Measurements from ENCODE around the gene PGAM5. TPM values are rescaled to one million over a fixed set of nuclear protein-coding genes. Genes with fewer than 3 reads are reported as not detected.

The PGAM5 gene
- total and polyA plus RNA-seq, 2 experiments from 2014 or later, result 10.2 to 28.7 TPM

GRCh38 chr12:132695431-132695830, 15.2 kb upstream of the PGAM5 start:
- Histone ChIP-seq H3K9ac (no peak overlapping the region), H3K4me2 (ENCODE audit: unreplicated experiment) (no peak overlapping the region), H3K9me3 (ENCODE audit: low read depth) (no peaks in the 10 kb centered on the region), H4K20me1 (ENCODE audit: insufficient read depth) (no peaks in the 10 kb centered on the region), H2AFZ (no peak overlapping the region), H3F3A (ENCODE audit: insufficient read depth) (peaks cover 2% of the 10 kb centered on the region; the same call in 1 of the 2 replicates), H3K36me3 (ENCODE audit: low read depth) (no peaks in the 10 kb centered on the region), H3K4me3 (no peak overlapping the region), H3K4me1 (ENCODE audit: insufficient read depth) (no peaks in the 10 kb centered on the region), H3K9me2 (ENCODE audit: insufficient read depth) (no peaks in the 10 kb centered on the region), H3K79me2 (ENCODE audit: insufficient read depth) (no peaks in the 10 kb centered on the region), H3K27ac (no peak overlapping the region), H3K27me3 (replicated peaks; ENCODE audit: insufficient read depth) (no peaks in the 10 kb centered on the region)
- WGBS, 2 experiments (ENCODE audit: low coverage in 1 of 2, low lambda C conversion rate in 2 of 2, missing lambda C conversion rate in 2 of 2), result 96 to 98% methylated on average over 12 of the region's 12 CpGs
- TF ChIP-seq EZH2 (IDR thresholded peaks at IDR 0.05; ENCODE audit: insufficient read depth, poor library complexity, severe bottlenecking), result no peak
- no peak for TF ChIP-seq EZH2phosphoT487 (IDR thresholded peaks at IDR 0.05; ENCODE audit: insufficient read depth, low read depth)
- in situ Hi-C loops (cut with MboI), result no loop called here
- no peak for DNase-seq

- H4K20me1 ChIP-seq (ENCODE audit: insufficient read depth), result no peaks in the 10 kb centered on the region
- TF ChIP-seq EZH2 (IDR thresholded peaks at IDR 0.05; ENCODE audit: insufficient read depth, poor library complexity, severe bottlenecking) (no peak), EZH2phosphoT487 (IDR thresholded peaks at IDR 0.05; ENCODE audit: insufficient read depth, low read depth) (no peak)
- H3K9me2 ChIP-seq (ENCODE audit: insufficient read depth), result no peaks in the 10 kb centered on the region
- H3K4me3 ChIP-seq, result no peak overlapping the region
- H3F3A ChIP-seq (ENCODE audit: insufficient read depth), result peaks cover 4% of the 10 kb centered on the region; the same call in 1 of the 2 replicates
- H3K27ac ChIP-seq, result no peak overlapping the region
- no peak overlapping the region for H2AFZ ChIP-seq
- no peak overlapping the region for H3K4me2 ChIP-seq (ENCODE audit: unreplicated experiment)
- no peaks in the 10 kb centered on the region for H3K4me1 ChIP-seq (ENCODE audit: insufficient read depth)
- DNase-seq, result no peak
- no peak overlapping the region for H3K9ac ChIP-seq
- 78 to 81% methylated on average over 5 of the region's 5 CpGs for WGBS, 2 experiments (ENCODE audit: low coverage in 1 of 2, low lambda C conversion rate in 2 of 2, missing lambda C conversion rate in 2 of 2)
- no peaks in the 10 kb centered on the region for H3K27me3 ChIP-seq (replicated peaks; ENCODE audit: insufficient read depth)
- no peaks in the 10 kb centered on the region for H3K79me2 ChIP-seq (ENCODE audit: insufficient read depth)
- no peaks in the 10 kb centered on the region for H3K36me3 ChIP-seq (ENCODE audit: low read depth)
- no peaks in the 10 kb centered on the region for H3K9me3 ChIP-seq (ENCODE audit: low read depth)
- in situ Hi-C loops (cut with MboI), result no loop called here
These were observed 12.3 kb upstream of the PGAM5 start for GRCh38 chr12:132698341-132698740.

- DNase-seq, result peak; percentile 40
- Histone ChIP-seq H3K4me1 (ENCODE audit: insufficient read depth) (no peaks in the 10 kb centered on the region), H3K4me2 (ENCODE audit: unreplicated experiment) (no peak overlapping the region), H4K20me1 (ENCODE audit: insufficient read depth) (no peaks in the 10 kb centered on the region), H3F3A (ENCODE audit: insufficient read depth) (peaks cover 4% of the 10 kb centered on the region; the same call in 1 of the 2 replicates), H3K9me2 (ENCODE audit: insufficient read depth) (no peaks in the 10 kb centered on the region), H3K36me3 (ENCODE audit: low read depth) (no peaks in the 10 kb centered on the region), H3K27me3 (replicated peaks; ENCODE audit: insufficient read depth) (no peaks in the 10 kb centered on the region), H3K9me3 (ENCODE audit: low read depth) (no peaks in the 10 kb centered on the region), H2AFZ (no peak overlapping the region), H3K4me3 (no peak overlapping the region), H3K27ac (no peak overlapping the region), H3K9ac (no peak overlapping the region), H3K79me2 (ENCODE audit: insufficient read depth) (no peaks in the 10 kb centered on the region)
- 82 to 83% methylated on average over 10 of the region's 10 CpGs for WGBS, 2 experiments (ENCODE audit: low coverage in 1 of 2, low lambda C conversion rate in 2 of 2, missing lambda C conversion rate in 2 of 2)
- in situ Hi-C loops (cut with MboI), result no loop called here
- TF ChIP-seq EZH2phosphoT487 (IDR thresholded peaks at IDR 0.05; ENCODE audit: insufficient read depth, low read depth) (no peak), EZH2 (IDR thresholded peaks at IDR 0.05; ENCODE audit: insufficient read depth, poor library complexity, severe bottlenecking) (no peak)
These were observed 10.3 kb upstream of the PGAM5 start for GRCh38 chr12:132700212-132700822.

GRCh38 chr12:132702640-132703039, 8.0 kb upstream of the PGAM5 start:
- Histone ChIP-seq H3K9me3 (ENCODE audit: low read depth) (no peaks in the 10 kb centered on the region), H2AFZ (no peak overlapping the region), H3K9ac (no peak overlapping the region), H3K4me3 (no peak overlapping the region), H4K20me1 (ENCODE audit: insufficient read depth) (no peaks in the 10 kb centered on the region), H3K4me2 (ENCODE audit: unreplicated experiment) (no peak overlapping the region), H3K27me3 (replicated peaks; ENCODE audit: insufficient read depth) (no peaks in the 10 kb centered on the region), H3F3A (ENCODE audit: insufficient read depth) (peaks cover 4% of the 10 kb centered on the region; the same call in 1 of the 2 replicates), H3K27ac (no peak overlapping the region), H3K36me3 (ENCODE audit: low read depth) (no peaks in the 10 kb centered on the region), H3K9me2 (ENCODE audit: insufficient read depth) (no peaks in the 10 kb centered on the region), H3K79me2 (ENCODE audit: insufficient read depth) (no peaks in the 10 kb centered on the region), H3K4me1 (ENCODE audit: insufficient read depth) (no peaks in the 10 kb centered on the region)
- WGBS, 2 experiments (ENCODE audit: low coverage in 1 of 2, low lambda C conversion rate in 2 of 2, missing lambda C conversion rate in 2 of 2), result 79 to 82% methylated on average over 4 of the region's 4 CpGs
- no peak for DNase-seq
- in situ Hi-C loops (cut with MboI), result no loop called here
- TF ChIP-seq EZH2 (IDR thresholded peaks at IDR 0.05; ENCODE audit: insufficient read depth, poor library complexity, severe bottlenecking), result no peak
- TF ChIP-seq EZH2phosphoT487 (IDR thresholded peaks at IDR 0.05; ENCODE audit: insufficient read depth, low read depth), result no peak
